HG03025 (cell line): ENCODE measurements around the gene OR4M1.
"Not testable (repeated sequence)": the region's sequence is repeated elsewhere in the genome, so short reads cannot be mapped to it uniquely, and the experiment has no call there.

ENCODE experiments used
- ATAC-seq: cut with Tn5 transposase; IDR thresholded peaks from one replicate; pipeline ENCODE4 v1.9.1; 2021; ENCODE audit warnings: mild to moderate bottlenecking, moderate library complexity; ENCODE audit not compliant: unreplicated experiment, low FRiP score

The OR4M1 gene

GRCh38 chr14:19819879-19820278, 46.6 kb downstream of the OR4M1 start:
- ATAC-seq, result not testable (repeated sequence)

GRCh38 chr14:19821016-19821415, 47.7 kb downstream of the OR4M1 start:
- ATAC-seq, result not testable (repeated sequence)

GRCh38 chr14:19823178-19823577, 49.9 kb downstream of the OR4M1 start:
- no peak for ATAC-seq

- no peak for ATAC-seq
These were observed 50.5 kb downstream of the OR4M1 start for GRCh38 chr14:19823765-19824164.

- ATAC-seq, result not testable (repeated sequence)
These were observed 54.4 kb downstream of the OR4M1 start for GRCh38 chr14:19827626-19828244.

- no peak for ATAC-seq
These were observed 55.0 kb downstream of the OR4M1 start for GRCh38 chr14:19828314-19828713.
